Endothelial cell of umbilical vein (primary cell): Measurements from ENCODE around the gene MCEMP1. TPM values are rescaled to one million over a fixed set of nuclear protein-coding genes. Genes with fewer than 3 reads are reported as not detected.

ENCODE experiments used
- BruUV-seq: library from RNA; stranded (reverse); fragments of 400-500 nt; replicated peaks from 2 replicates; lab custom pipeline; 2021; lab: Mats Ljungman, UMichigan
- CTCF ChIA-PET: fragments of 300-600, 350-600 bp; sonication (Branson Sonifier 250); formaldehyde crosslinking; loops from one replicate; lab custom pipeline; 2021; ENCODE audit warnings: antibody characterized with exemption, inconsistent platforms; lab: Charles Lee
- POLR2A ChIA-PET: fragments of 300-600, 350-600 bp; sonication (Branson Sonifier 250); formaldehyde crosslinking; loops from one replicate; lab custom pipeline; 2021; ENCODE audit warnings: antibody characterized with exemption, inconsistent platforms; lab: Charles Lee
- DNase-seq: peaks from one replicate; pipeline ENCODE4 v3.0.0-alpha.2; 2011; ENCODE audit warnings: low read depth, low spot score
- FAIRE-seq: peaks from 2 replicates; lab custom pipeline; 2011; peaks lifted over from hg19 to GRCh38; lab: Jason Lieb, UNC
- H2AFZ ChIP-seq: 2 replicates; pipeline ENCODE4 v1.6.0; 2012; ENCODE audit warnings: low read depth, low read length, control low read depth, inconsistent platforms
- H3K27ac ChIP-seq: 2 replicates; pipeline ENCODE4 v1.5.1; 2011; ENCODE audit warnings: low read depth, mild to moderate bottlenecking, control low read depth, low read length, moderate library complexity; ENCODE audit not compliant: insufficient read depth
- H3K27me3 ChIP-seq, 2 experiments: 2 replicates each; pipeline versions ENCODE4 v1.6.0 to v1.6.1; 2011; ENCODE audit warnings: low read length in 2 of 2, mixed read lengths in 1 of 2; ENCODE audit not compliant: control insufficient read depth in 2 of 2, insufficient read depth in 2 of 2
- H3K36me3 ChIP-seq, 2 experiments: 2 replicates in 1 of 2; 3 replicates in 1 of 2; pipeline ENCODE4 v1.5.1; 2011; ENCODE audit warnings: low read length in 2 of 2, mild to moderate bottlenecking in 1 of 2, moderate library complexity in 1 of 2; ENCODE audit not compliant: control insufficient read depth in 2 of 2, insufficient read depth in 2 of 2; ENCODE audit errors: extremely low read depth in 1 of 2
- H3K4me1 ChIP-seq: 3 replicates; pipeline ENCODE4 v1.5.1; 2011; ENCODE audit warnings: mild to moderate bottlenecking, low read length; ENCODE audit not compliant: control insufficient read depth, insufficient read depth; ENCODE audit errors: extremely low read depth
- H3K4me2 ChIP-seq: 2 replicates; pipeline ENCODE4 v1.6.1; 2011; ENCODE audit warnings: low read length, control low read depth, mixed read lengths; ENCODE audit not compliant: insufficient read depth
- H3K4me3 ChIP-seq, 3 experiments: fragments of 200-600 bp in 1 of 3; sonication (generic), shearing (Covaris generic) in 1 of 3; replicated peaks in 1 of 3; 2 replicates each; pipeline ENCODE4 v1.5.1; 2011 to 2016; ENCODE audit warnings: control low read depth in 3 of 3, low read length in 3 of 3, mild to moderate bottlenecking in 2 of 3, inconsistent platforms in 1 of 3, low read depth in 1 of 3, moderate library complexity in 1 of 3; ENCODE audit not compliant: insufficient read depth in 1 of 3
- H3K79me2 ChIP-seq: 2 replicates; pipeline ENCODE4 v1.6.0; 2012; ENCODE audit warnings: low read length, inconsistent platforms; ENCODE audit not compliant: control insufficient read depth, insufficient read depth
- H3K9ac ChIP-seq: replicated peaks from 2 replicates; pipeline ENCODE3; 2011; ENCODE audit warnings: low read length, control low read depth; ENCODE audit not compliant: insufficient read depth; ENCODE audit errors: extremely low read depth
- H3K9me1 ChIP-seq: replicated peaks from 3 replicates; pipeline ENCODE4 v1.6.0; 2011; ENCODE audit warnings: mild to moderate bottlenecking, low read length; ENCODE audit not compliant: control insufficient read depth, insufficient read depth; ENCODE audit errors: extremely low read depth
- H3K9me3 ChIP-seq: replicated peaks from 2 replicates; pipeline ENCODE4 v1.5.1; 2012; ENCODE audit warnings: low read length, inconsistent platforms; ENCODE audit not compliant: control insufficient read depth, insufficient read depth
- H4K20me1 ChIP-seq: replicated peaks from 2 replicates; pipeline ENCODE3; 2011; ENCODE audit warnings: mild to moderate bottlenecking, low read length; ENCODE audit not compliant: control insufficient read depth, insufficient read depth; ENCODE audit errors: extremely low read depth
- EZH2 ChIP-seq: IDR thresholded peaks from 2 replicates; pipeline ENCODE4 v1.6.1; 2012; ENCODE audit warnings: borderline replicate concordance, low read depth, mild to moderate bottlenecking, moderate library complexity, low read length, inconsistent platforms; ENCODE audit not compliant: severe bottlenecking
- FOS ChIP-seq: IDR thresholded peaks from 2 replicates; pipeline ENCODE4 v1.6.1; 2011; ENCODE audit warnings: mild to moderate bottlenecking, low read length, moderate library complexity, borderline replicate concordance; ENCODE audit not compliant: insufficient read depth
- GATA2 ChIP-seq: IDR thresholded peaks from 2 replicates; pipeline ENCODE4 v1.7.0; 2011; ENCODE audit warnings: low read depth, mild to moderate bottlenecking, moderate library complexity, mixed read lengths, low read length; ENCODE audit not compliant: insufficient read length, insufficient read depth
- JUN ChIP-seq: IDR thresholded peaks from 2 replicates; pipeline ENCODE4 v1.6.1; 2011; ENCODE audit warnings: borderline replicate concordance, low read depth; ENCODE audit not compliant: insufficient read length, insufficient read depth
- MYC ChIP-seq: IDR thresholded peaks from one replicate; pipeline ENCODE4 v1.6.1; 2011; ENCODE audit warnings: mild to moderate bottlenecking, low read depth, low read length
- POLR2A ChIP-seq: IDR thresholded peaks from 2 replicates; pipeline ENCODE4 v1.6.1; 2012; ENCODE audit warnings: low read depth, mild to moderate bottlenecking, control low read depth, low read length
- POLR2AphosphoS5 ChIP-seq: IDR thresholded peaks from 2 replicates; pipeline ENCODE4 v1.6.1; 2012; ENCODE audit warnings: low read depth, mild to moderate bottlenecking, control low read depth, low read length, moderate library complexity; ENCODE audit not compliant: insufficient read depth
- dilution Hi-C: fragments of 300-500 bp; cut with MboI; formaldehyde crosslinking; loops from one replicate; pipeline ENCODE4 v1.15.0; 2019; ENCODE audit warnings: low sequenced_read_pairs; ENCODE audit not compliant: extremely low pct_ligation_motif_present
- intact Hi-C: fragments of 100-400 bp; cut with micrococcal nuclease; formaldehyde crosslinking; loops from one replicate; pipeline ENCODE4 v1.10.0; 2022
- polyA plus RNA-seq, 4 experiments: library from polyadenylated mRNA; depleted of rRNA in 3 of 4; stranded (reverse) in 3 of 4; unstranded in 1 of 4; fragments of >200 nt; gene quantifications; 2 replicates each; pipeline versions ENCODE4 v1.2.1 to v1.2.3, GENCODE V29; 2011 to 2012; ENCODE audit warnings: missing spikeins in 1 of 4
- total RNA-seq: library from RNA; stranded (reverse); gene quantifications from 2 replicates; pipeline ENCODE4 v1.2.3, GENCODE V29; 2021
- TF ChIP-seq, protein P1 (sequence below): IDR thresholded peaks from 2 replicates; pipeline ENCODE4 v1.6.1; 2011; ENCODE audit not compliant: insufficient read depth, insufficient read length
- TF ChIP-seq, protein P2 (sequence below), 2 donors: IDR thresholded peaks; 1 replicate in 1 of 2; 2 replicates in 1 of 2; pipeline ENCODE4 v1.5.1; 2011; ENCODE audit warnings: low read length in 2 of 2, mild to moderate bottlenecking in 2 of 2, moderate library complexity in 2 of 2, control low read depth in 1 of 2, inconsistent platforms in 1 of 2, low read depth in 1 of 2; ENCODE audit not compliant: insufficient read depth in 1 of 2; ENCODE audit errors: extremely low read depth in 1 of 2

MCEMP1 gene
- total and polyA plus RNA-seq, 2 donors (not counting 3 experiments of a cell fraction or from before 2014, with no cell fraction given) = not detected

DNA sequence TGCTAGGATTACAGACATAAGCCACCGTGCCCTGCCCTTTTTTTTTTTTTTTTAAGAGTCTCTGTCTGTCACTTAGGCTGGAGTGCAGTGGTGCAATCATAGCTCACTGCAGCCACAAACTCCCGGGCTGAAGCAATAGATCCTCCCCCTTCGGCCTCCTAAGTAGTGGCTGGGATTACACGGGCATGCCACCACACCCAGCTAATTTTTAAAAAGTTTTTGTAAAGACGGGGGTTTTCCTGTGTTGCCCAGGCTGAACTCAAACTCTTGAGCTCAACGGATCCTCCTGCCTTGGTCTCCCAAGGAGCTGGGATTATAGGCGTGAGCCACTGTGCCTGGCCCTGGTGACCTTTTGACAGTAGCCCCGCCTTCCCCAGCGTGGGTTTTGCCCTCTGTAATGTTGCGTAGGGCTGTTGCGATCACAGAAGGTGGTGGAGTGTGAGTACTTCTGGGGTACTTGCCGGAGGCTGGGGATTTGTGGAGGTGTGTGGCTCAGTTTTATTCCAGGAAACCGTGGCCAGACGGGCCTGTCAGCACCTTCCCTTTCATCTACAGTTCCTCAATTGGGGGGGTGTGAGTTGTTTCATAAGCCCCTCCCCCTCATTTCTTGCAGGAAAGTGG lies 19.6 kb upstream of the MCEMP1 start:
- DNase-seq = no peak
- CTCF ChIA-PET = interaction anchor here (1.5 to 3.8 kb wide), 3 partner anchors 23 to 142 kb away, joined by 5 to 23 read pairs (median 11); partner anchors contain the start of gene TRAPPC5
- no peak for FAIRE-seq
- TF ChIP-seq, protein P1, sequence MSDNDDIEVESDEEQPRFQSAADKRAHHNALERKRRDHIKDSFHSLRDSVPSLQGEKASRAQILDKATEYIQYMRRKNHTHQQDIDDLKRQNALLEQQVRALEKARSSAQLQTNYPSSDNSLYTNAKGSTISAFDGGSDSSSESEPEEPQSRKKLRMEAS = no peak
- TF ChIP-seq MYC (no peak), JUN (no peak), POLR2A (no peak), EZH2 (no peak), GATA2 (no peak), POLR2AphosphoS5 (no peak), FOS (no peak)
- TF ChIP-seq, protein P2, sequence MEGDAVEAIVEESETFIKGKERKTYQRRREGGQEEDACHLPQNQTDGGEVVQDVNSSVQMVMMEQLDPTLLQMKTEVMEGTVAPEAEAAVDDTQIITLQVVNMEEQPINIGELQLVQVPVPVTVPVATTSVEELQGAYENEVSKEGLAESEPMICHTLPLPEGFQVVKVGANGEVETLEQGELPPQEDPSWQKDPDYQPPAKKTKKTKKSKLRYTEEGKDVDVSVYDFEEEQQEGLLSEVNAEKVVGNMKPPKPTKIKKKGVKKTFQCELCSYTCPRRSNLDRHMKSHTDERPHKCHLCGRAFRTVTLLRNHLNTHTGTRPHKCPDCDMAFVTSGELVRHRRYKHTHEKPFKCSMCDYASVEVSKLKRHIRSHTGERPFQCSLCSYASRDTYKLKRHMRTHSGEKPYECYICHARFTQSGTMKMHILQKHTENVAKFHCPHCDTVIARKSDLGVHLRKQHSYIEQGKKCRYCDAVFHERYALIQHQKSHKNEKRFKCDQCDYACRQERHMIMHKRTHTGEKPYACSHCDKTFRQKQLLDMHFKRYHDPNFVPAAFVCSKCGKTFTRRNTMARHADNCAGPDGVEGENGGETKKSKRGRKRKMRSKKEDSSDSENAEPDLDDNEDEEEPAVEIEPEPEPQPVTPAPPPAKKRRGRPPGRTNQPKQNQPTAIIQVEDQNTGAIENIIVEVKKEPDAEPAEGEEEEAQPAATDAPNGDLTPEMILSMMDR (IDR thresholded peaks at IDR 0.05; ENCODE audit: extremely low read depth in 1 of 2, insufficient read depth in 1 of 2, low read depth in 1 of 2, low read length in 2 of 2) = no peak
- no peaks in the 10 kb centered on the region for H3K27me3 ChIP-seq
- no peak overlapping the region for H2AFZ ChIP-seq
- BruUV-seq = no TSS peak
- H3K4me3 ChIP-seq = no peak overlapping the region
- no peak overlapping the region for H3K4me2 ChIP-seq
- intact Hi-C loops (no loop called here), dilution Hi-C loops (no loop called here)
- no peaks in the 10 kb centered on the region for H4K20me1 ChIP-seq
- H3K4me1 ChIP-seq = peaks cover 11% of the 10 kb centered on the region
- POLR2A ChIA-PET = no interaction called here
- H3K9me3 ChIP-seq = no peaks in the 10 kb centered on the region
- H3K9me1 ChIP-seq = no peaks in the 10 kb centered on the region
- no peaks in the 10 kb centered on the region for H3K36me3 ChIP-seq
- H3K27ac ChIP-seq = no peak overlapping the region
- H3K9ac ChIP-seq = no peak overlapping the region
- no peaks in the 10 kb centered on the region for H3K79me2 ChIP-seq
